22Rv1 (cell line): ENCODE data around the gene KCNIP4.

Source experiments
- ZFX ChIP-seq: fragments of 450-650 bp; IDR thresholded peaks from 2 replicates; pipeline ENCODE4 v1.6.1; 2017; ENCODE audit warnings: antibody characterized with exemption, borderline replicate concordance
- TF ChIP-seq, protein P1 (sequence below): fragments of 450-650 bp; IDR thresholded peaks from 2 replicates; pipeline ENCODE4 v1.5.1; 2017; ENCODE audit warnings: mild to moderate bottlenecking

DNA sequence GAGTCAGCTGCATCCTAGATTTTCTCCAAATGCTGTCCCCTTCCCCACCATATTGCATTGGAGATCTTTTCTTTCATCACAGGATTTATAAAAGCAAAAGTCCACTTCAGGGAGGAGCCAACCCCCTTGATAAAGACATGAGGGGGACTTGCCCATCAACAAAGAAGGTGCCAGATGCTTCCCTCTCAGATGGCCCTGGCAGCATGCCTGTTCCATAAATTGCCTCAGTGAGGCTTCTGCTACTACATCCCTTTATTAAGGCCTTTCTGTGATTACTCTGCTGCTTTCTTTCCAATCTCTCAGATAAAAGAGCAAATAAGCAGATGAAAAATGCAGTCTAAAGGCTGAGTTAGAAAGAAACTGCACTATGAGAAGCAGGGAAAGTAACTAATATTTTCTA, 736.7 kb downstream of the KCNIP4 start:
- TF ChIP-seq, protein P1, sequence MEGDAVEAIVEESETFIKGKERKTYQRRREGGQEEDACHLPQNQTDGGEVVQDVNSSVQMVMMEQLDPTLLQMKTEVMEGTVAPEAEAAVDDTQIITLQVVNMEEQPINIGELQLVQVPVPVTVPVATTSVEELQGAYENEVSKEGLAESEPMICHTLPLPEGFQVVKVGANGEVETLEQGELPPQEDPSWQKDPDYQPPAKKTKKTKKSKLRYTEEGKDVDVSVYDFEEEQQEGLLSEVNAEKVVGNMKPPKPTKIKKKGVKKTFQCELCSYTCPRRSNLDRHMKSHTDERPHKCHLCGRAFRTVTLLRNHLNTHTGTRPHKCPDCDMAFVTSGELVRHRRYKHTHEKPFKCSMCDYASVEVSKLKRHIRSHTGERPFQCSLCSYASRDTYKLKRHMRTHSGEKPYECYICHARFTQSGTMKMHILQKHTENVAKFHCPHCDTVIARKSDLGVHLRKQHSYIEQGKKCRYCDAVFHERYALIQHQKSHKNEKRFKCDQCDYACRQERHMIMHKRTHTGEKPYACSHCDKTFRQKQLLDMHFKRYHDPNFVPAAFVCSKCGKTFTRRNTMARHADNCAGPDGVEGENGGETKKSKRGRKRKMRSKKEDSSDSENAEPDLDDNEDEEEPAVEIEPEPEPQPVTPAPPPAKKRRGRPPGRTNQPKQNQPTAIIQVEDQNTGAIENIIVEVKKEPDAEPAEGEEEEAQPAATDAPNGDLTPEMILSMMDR = no peak
- TF ChIP-seq ZFX = no peak
